Stimulated activated CD8-positive, alpha-beta memory T cell treated with anti-CD3 and anti-CD28 coated beads, Interleukin-15, amount 100 ng/mL, for 24 hours (primary cell): ENCODE data around the gene UBLCP1.
"Not testable (repeated sequence)": the region's sequence is repeated elsewhere in the genome, so short reads cannot be mapped to it uniquely, and the experiment has no call there.

Source experiments
- DNase-seq: peaks from one replicate; pipeline ENCODE4 v3.0.0-alpha.2; 2020; ENCODE audit warnings: low read depth

UBLCP1 gene

DNA sequence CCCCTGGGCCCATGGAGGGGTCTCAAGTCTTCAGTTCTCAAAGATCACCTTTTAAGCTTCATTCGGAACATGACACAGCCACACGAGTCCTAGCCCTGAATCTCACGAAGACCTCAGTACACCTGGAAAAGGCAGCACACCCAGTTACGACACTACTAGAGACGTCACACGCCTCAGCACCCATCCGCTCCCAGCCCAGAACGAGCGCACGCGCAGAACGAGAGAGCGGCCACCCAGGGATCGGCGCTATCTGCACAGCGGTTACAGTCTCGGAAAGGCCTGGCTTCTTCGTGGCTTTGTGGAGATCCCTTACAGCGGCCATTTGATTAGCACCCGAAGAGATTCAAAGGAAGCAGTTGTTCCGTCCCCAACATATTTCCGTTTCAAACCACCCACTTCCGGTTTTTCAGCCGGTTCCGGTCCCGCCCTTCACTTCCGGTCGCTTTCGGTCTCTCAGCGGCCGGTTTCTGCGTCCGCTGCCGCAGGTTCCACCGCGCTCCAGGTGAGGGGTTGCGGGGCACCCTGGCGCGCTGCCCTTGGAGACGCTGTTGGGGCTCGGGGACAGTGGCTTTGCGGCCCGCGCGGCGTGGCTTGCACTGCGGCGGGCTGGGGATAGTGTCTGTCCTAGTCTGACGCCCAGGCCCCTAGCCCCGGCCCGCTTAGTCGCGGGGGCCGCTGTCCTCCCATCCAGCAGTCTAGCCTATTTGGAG lies at the start of gene UBLCP1:
TSS of gene UBLCP1 (plus strand) at position 432 of the 710 bp plus-strand sequence. CDS start 5,626 bp downstream, outside the sequence.
- DNase-seq: peak; percentile 62

- DNase-seq: no peak
Measured at GRCh38 chr5:159214486-159215271, 48.4 kb upstream of the UBLCP1 start.

- DNase-seq: no peak
Measured at GRCh38 chr5:159215886-159216285, 47.2 kb upstream of the UBLCP1 start.

GRCh38 chr5:159216454-159216853 lies 46.6 kb upstream of the UBLCP1 start:
- no peak for DNase-seq

- no peak for DNase-seq
Measured at GRCh38 chr5:159217236-159217635, 45.9 kb upstream of the UBLCP1 start.

DNA sequence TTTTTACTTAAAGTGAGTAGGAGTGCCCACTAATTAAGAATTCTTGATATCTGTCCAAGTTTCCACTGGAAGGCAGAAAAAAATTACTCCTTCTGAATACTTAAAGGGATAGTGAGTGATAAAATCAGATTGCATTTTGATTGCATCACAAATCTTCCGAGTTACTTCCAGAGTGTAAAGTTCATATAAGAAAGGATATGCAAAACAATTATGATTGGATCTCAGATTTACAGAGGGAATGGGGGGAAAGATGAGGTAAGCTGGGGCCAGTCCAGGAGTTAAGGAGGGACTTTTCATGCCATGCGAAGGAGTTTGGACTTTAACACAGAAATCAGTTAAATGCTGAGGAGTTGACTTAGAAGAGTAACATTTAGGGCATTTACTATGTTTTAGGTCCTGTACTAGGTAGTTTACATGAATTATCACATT lies 44.5 kb upstream of the UBLCP1 start:
- no peak for DNase-seq

DNA sequence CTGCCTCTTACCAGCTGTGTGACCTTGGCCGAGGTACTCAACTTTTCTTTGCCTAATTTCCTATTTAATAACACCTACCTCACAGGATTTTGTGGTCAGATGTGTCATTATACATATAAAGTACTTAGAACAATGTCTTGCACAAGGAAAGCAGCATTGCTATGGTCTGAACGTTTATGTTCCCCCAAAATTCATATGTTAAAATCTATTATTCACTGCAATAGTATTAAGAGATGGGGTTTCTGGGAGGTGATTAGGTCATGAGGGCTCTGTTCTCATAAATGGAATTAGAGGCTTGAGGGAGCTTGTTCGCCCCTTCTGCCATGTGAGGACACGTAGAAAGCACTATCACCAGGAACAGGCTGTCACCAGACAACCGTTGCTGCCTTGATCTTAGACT lies 42.9 kb upstream of the UBLCP1 start:
- DNase-seq: no peak

DNA sequence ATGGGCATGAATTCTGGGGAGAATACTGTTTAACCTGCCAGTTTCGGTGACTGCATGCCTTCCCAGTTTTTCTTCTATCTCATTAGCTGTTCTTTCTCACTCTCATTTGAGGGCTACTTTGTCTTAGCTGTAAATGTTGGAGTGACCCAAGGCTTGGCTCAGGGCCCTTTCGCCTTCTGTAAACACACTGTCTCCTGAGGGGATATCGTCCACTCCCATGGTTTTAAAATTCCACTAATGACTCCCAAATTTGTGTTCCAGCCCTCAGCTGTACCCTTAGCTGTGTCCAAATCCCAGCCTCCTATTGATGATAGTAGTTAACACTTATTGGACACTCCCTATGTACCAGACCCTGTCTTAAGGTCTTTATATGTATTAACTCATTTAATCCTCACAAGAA lies 39.6 kb upstream of the UBLCP1 start:
- no peak for DNase-seq

DNA sequence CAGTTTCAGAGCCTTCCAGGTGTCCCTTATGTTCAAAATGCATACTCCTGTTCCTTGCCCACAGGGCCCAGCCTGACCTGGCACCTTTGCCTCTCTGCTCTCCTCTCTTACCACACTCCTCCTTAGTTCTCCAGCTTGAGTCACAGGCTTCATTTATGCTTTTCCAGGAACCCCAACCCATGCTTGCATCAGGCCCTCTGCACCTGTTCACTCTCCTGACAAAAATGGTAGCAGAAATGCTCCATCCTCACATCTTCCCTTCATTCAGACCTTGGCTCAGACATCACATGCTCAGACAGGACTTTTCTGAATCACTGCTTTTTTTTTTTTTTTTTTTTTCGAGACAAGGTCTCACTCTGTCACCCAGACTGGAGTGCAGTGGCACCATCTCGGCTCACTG lies 38.6 kb upstream of the UBLCP1 start:
- DNase-seq: no peak

- DNase-seq: no peak
Measured at GRCh38 chr5:159226451-159226850, 36.6 kb upstream of the UBLCP1 start.

DNA sequence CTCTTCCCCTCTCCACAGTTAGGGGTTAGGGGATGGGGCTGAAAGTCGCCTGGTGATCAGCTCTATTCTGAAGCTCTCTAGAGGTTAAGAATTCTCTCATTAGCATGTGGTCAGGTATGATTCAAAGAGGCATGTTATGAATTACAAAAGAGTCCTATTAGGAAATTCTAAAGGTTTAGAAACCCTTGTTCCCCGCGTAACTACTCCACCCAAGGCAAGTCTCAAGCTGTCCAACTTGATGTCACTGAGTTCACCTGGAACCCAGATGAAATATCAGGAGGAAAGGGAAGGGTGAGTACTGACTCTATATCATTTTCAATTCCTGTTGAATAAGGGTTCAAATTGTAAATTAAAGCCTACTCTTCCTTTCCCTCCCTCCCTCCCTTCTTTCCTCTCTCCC lies 35.6 kb upstream of the UBLCP1 start:
- no peak for DNase-seq

- DNase-seq: not testable (repeated sequence)
Measured at GRCh38 chr5:159228097-159228496, 35.0 kb upstream of the UBLCP1 start.

- DNase-seq: no peak
Measured at GRCh38 chr5:159230657-159231056, 32.4 kb upstream of the UBLCP1 start.

GRCh38 chr5:159231167-159231566 lies 31.9 kb upstream of the UBLCP1 start:
- DNase-seq: no peak

DNA sequence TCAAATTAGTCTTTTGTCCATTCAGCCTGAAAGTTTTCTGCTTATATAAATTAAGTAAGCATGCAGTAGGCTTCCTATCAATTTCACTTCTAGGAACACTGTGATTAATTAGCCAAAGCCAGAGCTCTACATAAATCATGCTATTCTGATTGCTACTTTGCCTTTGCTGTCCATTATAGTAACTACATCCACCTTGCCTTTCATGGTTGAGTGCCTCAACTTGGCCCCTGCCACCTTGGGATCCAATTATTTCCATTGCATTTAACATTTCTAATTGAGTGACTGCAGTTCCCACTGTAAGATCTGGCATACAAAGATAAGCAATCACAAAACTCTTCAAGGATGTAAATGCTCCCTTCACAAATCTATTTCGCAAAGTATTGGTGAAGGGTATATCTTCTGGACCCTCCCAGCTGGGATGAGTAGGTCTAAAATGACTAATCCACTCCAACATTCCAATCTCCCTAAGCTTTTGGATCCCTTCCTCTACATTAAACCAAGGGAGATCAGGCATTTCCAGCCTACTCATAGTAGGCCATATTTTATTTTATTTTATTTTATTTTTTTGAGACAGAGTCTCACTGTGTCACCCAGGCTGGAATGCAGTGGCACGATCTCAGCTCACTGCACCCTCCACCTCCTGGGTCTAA lies 27.1 kb upstream of the UBLCP1 start:
- DNase-seq: not testable (repeated sequence)

GRCh38 chr5:159240301-159240870 lies 22.7 kb upstream of the UBLCP1 start:
- DNase-seq: no peak

GRCh38 chr5:159241946-159242552 lies 21.0 kb upstream of the UBLCP1 start:
- DNase-seq: no peak

GRCh38 chr5:159242656-159243055 lies 20.4 kb upstream of the UBLCP1 start:
- no peak for DNase-seq

- no peak for DNase-seq
Measured at GRCh38 chr5:159243385-159243784, 19.7 kb upstream of the UBLCP1 start.

DNA sequence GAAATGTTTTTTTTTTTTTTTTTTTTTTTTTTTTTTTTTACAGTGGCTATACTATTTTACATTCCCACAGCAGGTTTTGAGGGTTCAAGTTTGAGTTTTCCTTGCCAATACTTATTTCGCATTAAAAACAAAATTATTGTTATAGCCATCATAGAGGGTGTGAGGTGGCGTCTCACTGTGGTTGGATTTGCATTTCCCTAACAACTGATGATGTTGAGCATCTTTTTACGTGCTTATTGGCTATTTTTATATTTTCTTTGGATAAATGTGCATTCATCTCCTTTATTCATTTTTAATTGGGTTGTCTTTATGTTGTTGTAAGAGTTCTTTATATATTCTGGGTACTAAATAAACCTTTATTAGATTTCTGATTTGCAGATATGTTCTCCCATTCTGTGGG lies 18.9 kb upstream of the UBLCP1 start:
- DNase-seq: no peak

GRCh38 chr5:159244890-159245289 lies 18.2 kb upstream of the UBLCP1 start:
- no peak for DNase-seq

GRCh38 chr5:159249158-159249557 lies 13.9 kb upstream of the UBLCP1 start:
- DNase-seq: no peak
